Osteoblast (primary cell): ENCODE measurements around the gene CUEDC1. TPM values are rescaled to one million over a fixed set of nuclear protein-coding genes. Genes with fewer than 3 reads are reported as not detected.

Experiments used
- DNase-seq: peaks from one replicate; pipeline ENCODE4 v3.0.0; 2011; ENCODE audit warnings: low spot score, mixed read lengths; ENCODE audit not compliant: insufficient read length; ENCODE audit errors: missing footprints
- H2AFZ ChIP-seq: 2 replicates; pipeline ENCODE4 v1.6.0; 2011; ENCODE audit warnings: mild to moderate bottlenecking, low read length
- H3K27ac ChIP-seq: 2 replicates; pipeline ENCODE4 v1.5.1; 2011; ENCODE audit warnings: mild to moderate bottlenecking, low read depth, low read length, moderate library complexity
- H3K27me3 ChIP-seq: 2 replicates; pipeline ENCODE4 v1.6.0; 2012; ENCODE audit warnings: mild to moderate bottlenecking, control low read depth, inconsistent platforms, low read length, moderate library complexity; ENCODE audit not compliant: insufficient read depth
- H3K36me3 ChIP-seq: 2 replicates; pipeline ENCODE4 v1.5.1; 2011; ENCODE audit warnings: mild to moderate bottlenecking, low read length, control low read depth, moderate library complexity; ENCODE audit not compliant: insufficient read depth
- H3K4me1 ChIP-seq: 2 replicates; pipeline ENCODE4 v1.5.1; 2011; ENCODE audit warnings: mild to moderate bottlenecking, low read length, control low read depth, moderate library complexity; ENCODE audit not compliant: insufficient read depth
- H3K4me2 ChIP-seq: 2 replicates; pipeline ENCODE4 v1.6.0; 2011; ENCODE audit warnings: mild to moderate bottlenecking, low read length; ENCODE audit not compliant: insufficient read depth
- H3K4me3 ChIP-seq: fragments of 200-600 bp; sonication (generic); 3 replicates; pipeline ENCODE4 v1.5.1; 2012; ENCODE audit warnings: mild to moderate bottlenecking, low read length, inconsistent platforms; ENCODE audit not compliant: insufficient read depth
- H3K79me2 ChIP-seq: 2 replicates; pipeline ENCODE4 v1.6.0; 2012; ENCODE audit warnings: mild to moderate bottlenecking, low read length, control low read depth, inconsistent platforms; ENCODE audit not compliant: insufficient read depth
- H3K9me3 ChIP-seq: 2 replicates; pipeline ENCODE4 v1.5.1; 2011; ENCODE audit warnings: low read depth, low read length, control low read depth
- H4K20me1 ChIP-seq: 2 replicates; pipeline ENCODE4 v1.6.0; 2012; ENCODE audit warnings: mild to moderate bottlenecking, low read length, control low read depth; ENCODE audit not compliant: insufficient read depth
- CTCF ChIP-seq: IDR thresholded peaks from 2 replicates; pipeline ENCODE4 v1.5.1; 2011; ENCODE audit warnings: mild to moderate bottlenecking, low read depth, low read length, moderate library complexity; ENCODE audit errors: extremely low read depth
- total RNA-seq: library from RNA; depleted of rRNA; stranded (reverse); fragments of >200 nt; gene quantifications from 2 replicates; pipeline ENCODE4 v1.2.3, GENCODE V29; 2012

CUEDC1 gene
- total RNA-seq, 1 donor, result 21.0 TPM

GRCh38 chr17:57939797-57940196 lies 15.4 kb downstream of the CUEDC1 start:
- no peak for TF ChIP-seq CTCF
- Histone ChIP-seq H3K9me3 (no peaks in the 10 kb centered on the region), H3K27ac (no peak overlapping the region), H3K79me2 (peaks cover 85% of the 10 kb centered on the region), H3K4me2 (no peak overlapping the region), H2AFZ (no peak overlapping the region), H4K20me1 (peaks cover 34% of the 10 kb centered on the region), H3K4me1 (peaks cover 29% of the 10 kb centered on the region), H3K4me3 (no peak overlapping the region), H3K27me3 (no peaks in the 10 kb centered on the region), H3K36me3 (no peaks in the 10 kb centered on the region)
- DNase-seq, result peak; percentile 69

- Histone ChIP-seq H3K4me2 (no peak overlapping the region), H3K27me3 (no peaks in the 10 kb centered on the region), H3K9me3 (no peaks in the 10 kb centered on the region), H3K27ac (no peak overlapping the region), H3K4me1 (peaks cover 26% of the 10 kb centered on the region), H4K20me1 (peaks cover 37% of the 10 kb centered on the region), H3K4me3 (no peak overlapping the region), H3K79me2 (peaks cover 82% of the 10 kb centered on the region), H3K36me3 (no peaks in the 10 kb centered on the region), H2AFZ (no peak overlapping the region)
- peak; percentile 1 for DNase-seq
- TF ChIP-seq CTCF, result no peak
These were observed 17.1 kb downstream of the CUEDC1 start for GRCh38 chr17:57938061-57938502.

GRCh38 chr17:57937492-57937891 lies 17.7 kb downstream of the CUEDC1 start:
- Histone ChIP-seq H3K27me3 (no peaks in the 10 kb centered on the region), H3K27ac (no peak overlapping the region), H4K20me1 (peaks cover 37% of the 10 kb centered on the region), H3K4me1 (peaks cover 24% of the 10 kb centered on the region), H3K4me2 (no peak overlapping the region), H3K4me3 (no peak overlapping the region), H3K36me3 (no peaks in the 10 kb centered on the region), H2AFZ (no peak overlapping the region), H3K79me2 (peaks cover 83% of the 10 kb centered on the region), H3K9me3 (no peaks in the 10 kb centered on the region)
- no peak for TF ChIP-seq CTCF
- DNase-seq, result no peak

- H3K9me3 ChIP-seq, result no peaks in the 10 kb centered on the region
- H3K27me3 ChIP-seq, result no peaks in the 10 kb centered on the region
- peaks cover 78% of the 10 kb centered on the region for H3K79me2 ChIP-seq
- peaks cover 27% of the 10 kb centered on the region for H3K4me1 ChIP-seq
- no peaks in the 10 kb centered on the region for H3K36me3 ChIP-seq
- TF ChIP-seq CTCF, result no peak
- peaks cover 38% of the 10 kb centered on the region for H4K20me1 ChIP-seq
- H3K27ac ChIP-seq, result peak overlapping the region; percentile 93
- DNase-seq, result peak; percentile 90
- peak overlapping the region; percentile 39 for H3K4me3 ChIP-seq
- peak overlapping the region; percentile 56 for H2AFZ ChIP-seq
- peak overlapping the region; percentile 64 for H3K4me2 ChIP-seq
These were observed 19.1 kb downstream of the CUEDC1 start for GRCh38 chr17:57935833-57936807.
